ENCODE data around the gene P2RX7.

DNA sequence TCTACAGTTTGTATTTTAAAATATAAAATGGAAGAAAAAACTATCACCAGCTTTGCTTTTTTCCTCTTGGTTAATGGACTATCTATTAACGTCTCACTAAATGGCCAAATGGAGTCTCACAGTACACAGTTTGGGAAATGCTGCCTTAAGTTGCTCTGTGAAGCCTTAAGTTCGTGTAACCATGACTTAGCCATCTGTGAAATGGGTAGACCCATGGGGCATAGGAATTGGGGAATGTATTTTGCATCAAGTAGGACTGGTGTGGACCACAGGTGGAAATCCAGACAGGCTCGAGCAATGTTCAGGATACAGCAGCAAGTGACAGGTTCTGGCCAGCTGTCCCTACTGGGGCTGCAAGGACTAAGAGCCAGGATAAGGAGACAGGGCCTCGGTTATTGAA, 4.8 kb downstream of the P2RX7 start:
- TF ChIP-seq EZH2 (IDR thresholded peaks at IDR 0.05; ENCODE audit: low read length, missing control alignments), result no peak
- TF ChIP-seq, protein P1, sequence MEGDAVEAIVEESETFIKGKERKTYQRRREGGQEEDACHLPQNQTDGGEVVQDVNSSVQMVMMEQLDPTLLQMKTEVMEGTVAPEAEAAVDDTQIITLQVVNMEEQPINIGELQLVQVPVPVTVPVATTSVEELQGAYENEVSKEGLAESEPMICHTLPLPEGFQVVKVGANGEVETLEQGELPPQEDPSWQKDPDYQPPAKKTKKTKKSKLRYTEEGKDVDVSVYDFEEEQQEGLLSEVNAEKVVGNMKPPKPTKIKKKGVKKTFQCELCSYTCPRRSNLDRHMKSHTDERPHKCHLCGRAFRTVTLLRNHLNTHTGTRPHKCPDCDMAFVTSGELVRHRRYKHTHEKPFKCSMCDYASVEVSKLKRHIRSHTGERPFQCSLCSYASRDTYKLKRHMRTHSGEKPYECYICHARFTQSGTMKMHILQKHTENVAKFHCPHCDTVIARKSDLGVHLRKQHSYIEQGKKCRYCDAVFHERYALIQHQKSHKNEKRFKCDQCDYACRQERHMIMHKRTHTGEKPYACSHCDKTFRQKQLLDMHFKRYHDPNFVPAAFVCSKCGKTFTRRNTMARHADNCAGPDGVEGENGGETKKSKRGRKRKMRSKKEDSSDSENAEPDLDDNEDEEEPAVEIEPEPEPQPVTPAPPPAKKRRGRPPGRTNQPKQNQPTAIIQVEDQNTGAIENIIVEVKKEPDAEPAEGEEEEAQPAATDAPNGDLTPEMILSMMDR (conservative IDR thresholded peaks at IDR 0.05 in 1 of 2, IDR thresholded peaks at IDR 0.05 in 1 of 2; ENCODE audit: low read depth in 1 of 2, low read length in 2 of 2), result no peak
